WTC11 (cell line): ENCODE data around the gene FARSA. TPM values are rescaled to one million over a fixed set of nuclear protein-coding genes. Genes with fewer than 3 reads are reported as not detected.
A peak's percentile ranks its signal among the peaks of the same experiment; 100 is the strongest.

Source experiments
- ATAC-seq: fragments of 200-7000 bp; cut with Tn5 transposase; 2 replicates; pipeline ENCODE4 v1.10.0; 2021; ENCODE audit warnings: mild to moderate bottlenecking, moderate library complexity
- CTCF ChIA-PET: fragments of 300-600 bp; sonication (Branson Sonifier 250); formaldehyde crosslinking; loops from one replicate; lab custom pipeline; 2021; ENCODE audit warnings: antibody characterized with exemption; lab: Charles Lee
- POLR2A ChIA-PET: fragments of 350-600 bp; sonication (Branson Sonifier 250); formaldehyde crosslinking; loops from one replicate; lab custom pipeline; 2021; ENCODE audit warnings: antibody characterized with exemption; lab: Charles Lee
- DNase-seq: peaks from one replicate; pipeline ENCODE4 v3.0.0; 2021; ENCODE audit warnings: low spot score
- H3K27ac Mint-ChIP-seq: 2 replicates; pipeline ENCODE4 v1.8.0; 2021; ENCODE audit warnings: mixed read lengths
- H3K27me3 Mint-ChIP-seq: 2 replicates; pipeline ENCODE4 v1.8.0; 2021; ENCODE audit warnings: low read depth, mild to moderate bottlenecking, moderate library complexity, mixed read lengths
- H3K36me3 Mint-ChIP-seq: 2 replicates; pipeline ENCODE4 v1.8.0; 2021; ENCODE audit warnings: mixed read lengths
- H3K4me1 Mint-ChIP-seq: 2 replicates; pipeline ENCODE4 v1.8.0; 2022; ENCODE audit warnings: mixed read lengths
- H3K4me3 Mint-ChIP-seq: 2 replicates; pipeline ENCODE4 v1.8.0; 2021; ENCODE audit warnings: mild to moderate bottlenecking, moderate library complexity, mixed read lengths
- H3K9me3 Mint-ChIP-seq: 2 replicates; pipeline ENCODE4 v1.8.0; 2021; ENCODE audit warnings: mixed read lengths
- CBFB ChIP-seq: sonication (generic); formaldehyde crosslinking; IDR thresholded peaks from 2 replicates; pipeline ENCODE4 v1.8.1; 2022; ENCODE audit warnings: mild to moderate bottlenecking, low read depth, missing genetic modification reagents
- ETV6 ChIP-seq: sonication (generic); formaldehyde crosslinking; IDR thresholded peaks from 2 replicates; pipeline ENCODE4 v1.8.1; 2022; ENCODE audit warnings: mild to moderate bottlenecking, missing genetic modification reagents
- GABPB1 ChIP-seq: sonication (generic); formaldehyde crosslinking; IDR thresholded peaks from 2 replicates; pipeline ENCODE4 v1.8.1; 2023; ENCODE audit warnings: mild to moderate bottlenecking, missing genetic modification reagents
- JAZF1 ChIP-seq: fragments of 250-450 bp; sonication (Bioruptor Pico); IDR thresholded peaks from 2 replicates; pipeline ENCODE4 v1.9.0; 2021; ENCODE audit warnings: moderate library complexity, mild to moderate bottlenecking, inconsistent platforms
- NFATC4 ChIP-seq: fragments of 250-450 bp; sonication (Bioruptor Pico); IDR thresholded peaks from 2 replicates; pipeline ENCODE4 v1.9.0; 2021; ENCODE audit warnings: mild to moderate bottlenecking
- NFYB ChIP-seq: sonication (generic); formaldehyde crosslinking; conservative IDR thresholded peaks from 2 replicates; pipeline ENCODE4 v1.8.0; 2022; ENCODE audit warnings: low read depth, missing genetic modification reagents
- NR2C2 ChIP-seq: sonication (generic); formaldehyde crosslinking; IDR thresholded peaks from 2 replicates; pipeline ENCODE4 v1.8.0; 2022; ENCODE audit warnings: mild to moderate bottlenecking, missing genetic modification reagents
- NR3C1 ChIP-seq: sonication (generic); formaldehyde crosslinking; conservative IDR thresholded peaks from 2 replicates; pipeline ENCODE4 v1.8.1; 2023; ENCODE audit warnings: low read depth, mild to moderate bottlenecking, missing genetic modification reagents
- OVOL2 ChIP-seq: fragments of 250-450 bp; sonication (Bioruptor Pico); IDR thresholded peaks from 2 replicates; pipeline ENCODE4 v1.9.0; 2021; ENCODE audit warnings: mild to moderate bottlenecking, borderline replicate concordance
- RELA ChIP-seq: sonication (generic); formaldehyde crosslinking; IDR thresholded peaks from 2 replicates; pipeline ENCODE4 v1.8.1; 2022; ENCODE audit warnings: missing genetic modification reagents, mild to moderate bottlenecking, borderline replicate concordance
- RORB ChIP-seq: fragments of 250-450 bp; sonication (Bioruptor Pico); IDR thresholded peaks from 2 replicates; pipeline ENCODE4 v1.9.0; 2021; ENCODE audit warnings: mild to moderate bottlenecking
- SP1 ChIP-seq: sonication (generic); formaldehyde crosslinking; conservative IDR thresholded peaks from 2 replicates; pipeline ENCODE4 v1.8.1; 2022; ENCODE audit warnings: missing genetic modification reagents
- ZBTB21 ChIP-seq: sonication (generic); formaldehyde crosslinking; IDR thresholded peaks from 2 replicates; pipeline ENCODE4 v1.8.1; 2023; ENCODE audit warnings: mild to moderate bottlenecking, missing genetic modification reagents, borderline replicate concordance
- ZNF263 ChIP-seq: sonication (generic); formaldehyde crosslinking; IDR thresholded peaks from 2 replicates; pipeline ENCODE4 v1.8.1; 2022; ENCODE audit warnings: low read depth, mild to moderate bottlenecking, moderate library complexity, missing genetic modification reagents
- ZNF396 ChIP-seq: fragments of 250-450 bp; sonication (Bioruptor Pico); IDR thresholded peaks from 2 replicates; pipeline ENCODE4 v1.8.0; 2021; ENCODE audit warnings: mild to moderate bottlenecking, moderate library complexity, borderline replicate concordance
- ZNF423 ChIP-seq: fragments of 250-450 bp; sonication (Bioruptor Pico); IDR thresholded peaks from 2 replicates; pipeline ENCODE4 v2.1.2; 2022; ENCODE audit warnings: mild to moderate bottlenecking, moderate library complexity
- ZNF671 ChIP-seq: fragments of 250-450 bp; sonication (Bioruptor Pico); IDR thresholded peaks from 2 replicates; pipeline ENCODE4 v1.8.0; 2021; ENCODE audit warnings: mild to moderate bottlenecking
- total RNA-seq: library from RNA; stranded (reverse); gene quantifications from 3 replicates; pipeline ENCODE4 v1.2.3, GENCODE V29; 2021
- TF ChIP-seq, protein P1 (sequence below): sonication (generic); formaldehyde crosslinking; IDR thresholded peaks from 2 replicates; pipeline ENCODE4 v1.8.1; 2022; ENCODE audit warnings: low read depth, missing genetic modification reagents, borderline replicate concordance
- TF ChIP-seq, protein P2 (sequence below): fragments of 250-450 bp; sonication (Bioruptor Pico); IDR thresholded peaks from 2 replicates; pipeline ENCODE4 v1.8.0; 2021; ENCODE audit warnings: mild to moderate bottlenecking
- TF ChIP-seq, protein P3 (sequence below): fragments of 250-450 bp; sonication (Bioruptor Pico); IDR thresholded peaks from 2 replicates; pipeline ENCODE4 v1.9.0; 2021; ENCODE audit warnings: mild to moderate bottlenecking
- TF ChIP-seq, protein P4 (sequence below): sonication (generic); formaldehyde crosslinking; IDR thresholded peaks from 2 replicates; pipeline ENCODE4 v1.8.0; 2022; ENCODE audit warnings: mild to moderate bottlenecking, missing genetic modification reagents
- TF ChIP-seq, protein P5 (sequence below): sonication (generic); formaldehyde crosslinking; conservative IDR thresholded peaks from 2 replicates; pipeline ENCODE4 v1.8.1; 2022; ENCODE audit warnings: mild to moderate bottlenecking, missing genetic modification reagents
- TF ChIP-seq, protein P6 (sequence below): fragments of 200-600 bp; IDR thresholded peaks from 2 replicates; pipeline ENCODE4 v1.8.0; 2022; ENCODE audit warnings: antibody characterized with exemption
- TF ChIP-seq, protein P7 (sequence below): sonication (generic); formaldehyde crosslinking; conservative IDR thresholded peaks from 2 replicates; pipeline ENCODE4 v1.8.1; 2023; ENCODE audit warnings: mild to moderate bottlenecking, low read depth, missing genetic modification reagents, moderate library complexity

FARSA gene
- total RNA-seq, 1 experiment from 2014 or later: 108 TPM

DNA sequence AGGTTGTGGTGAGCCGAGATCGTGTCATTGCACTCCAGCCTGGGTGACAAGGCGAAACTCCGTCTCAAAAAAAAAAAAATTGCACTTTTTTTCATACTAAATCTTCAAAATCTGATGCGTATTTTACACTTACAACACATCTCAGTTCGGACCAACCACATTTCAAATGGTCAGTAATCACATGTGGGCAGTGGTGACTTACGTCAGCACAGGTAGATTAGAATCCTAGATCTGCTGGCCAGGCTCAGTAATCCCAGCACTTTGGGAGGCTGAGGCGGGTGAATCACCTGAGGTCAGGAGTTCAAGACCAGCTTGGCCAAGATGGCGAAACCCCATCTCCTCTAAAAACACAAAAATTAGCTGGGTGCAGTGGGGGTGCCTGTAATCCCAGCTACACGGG is 1.6 kb upstream of the FARSA start:
- ChIA-PET POLR2A (no interaction called here), CTCF (no interaction called here)
- Mint-ChIP-seq H3K36me3 (peaks cover 29% of the 10 kb centered on the region), H3K27me3 (no peaks in the 10 kb centered on the region), H3K27ac (no peak overlapping the region), H3K4me3 (no peak overlapping the region), H3K9me3 (no peaks in the 10 kb centered on the region), H3K4me1 (peaks cover 37% of the 10 kb centered on the region)
- TF ChIP-seq, protein P1, sequence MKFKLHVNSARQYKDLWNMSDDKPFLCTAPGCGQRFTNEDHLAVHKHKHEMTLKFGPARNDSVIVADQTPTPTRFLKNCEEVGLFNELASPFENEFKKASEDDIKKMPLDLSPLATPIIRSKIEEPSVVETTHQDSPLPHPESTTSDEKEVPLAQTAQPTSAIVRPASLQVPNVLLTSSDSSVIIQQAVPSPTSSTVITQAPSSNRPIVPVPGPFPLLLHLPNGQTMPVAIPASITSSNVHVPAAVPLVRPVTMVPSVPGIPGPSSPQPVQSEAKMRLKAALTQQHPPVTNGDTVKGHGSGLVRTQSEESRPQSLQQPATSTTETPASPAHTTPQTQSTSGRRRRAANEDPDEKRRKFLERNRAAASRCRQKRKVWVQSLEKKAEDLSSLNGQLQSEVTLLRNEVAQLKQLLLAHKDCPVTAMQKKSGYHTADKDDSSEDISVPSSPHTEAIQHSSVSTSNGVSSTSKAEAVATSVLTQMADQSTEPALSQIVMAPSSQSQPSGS (CRISPR knock-in tag): no peak
- no peak for TF ChIP-seq ZNF423 (CRISPR knock-in tag)
- TF ChIP-seq RELA (CRISPR knock-in tag): no peak
- no peak for TF ChIP-seq NFATC4 (CRISPR knock-in tag)
- no peak for TF ChIP-seq NFYB
- no peak for TF ChIP-seq OVOL2 (CRISPR knock-in tag)
- no peak for TF ChIP-seq JAZF1 (CRISPR knock-in tag)
- no peak for TF ChIP-seq CBFB (CRISPR knock-in tag)
- no peak for TF ChIP-seq GABPB1 (CRISPR knock-in tag)
- no peak for TF ChIP-seq NR3C1 (CRISPR knock-in tag)
- TF ChIP-seq, protein P2, sequence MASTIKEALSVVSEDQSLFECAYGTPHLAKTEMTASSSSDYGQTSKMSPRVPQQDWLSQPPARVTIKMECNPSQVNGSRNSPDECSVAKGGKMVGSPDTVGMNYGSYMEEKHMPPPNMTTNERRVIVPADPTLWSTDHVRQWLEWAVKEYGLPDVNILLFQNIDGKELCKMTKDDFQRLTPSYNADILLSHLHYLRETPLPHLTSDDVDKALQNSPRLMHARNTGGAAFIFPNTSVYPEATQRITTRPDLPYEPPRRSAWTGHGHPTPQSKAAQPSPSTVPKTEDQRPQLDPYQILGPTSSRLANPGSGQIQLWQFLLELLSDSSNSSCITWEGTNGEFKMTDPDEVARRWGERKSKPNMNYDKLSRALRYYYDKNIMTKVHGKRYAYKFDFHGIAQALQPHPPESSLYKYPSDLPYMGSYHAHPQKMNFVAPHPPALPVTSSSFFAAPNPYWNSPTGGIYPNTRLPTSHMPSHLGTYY (CRISPR knock-in tag): no peak
- TF ChIP-seq, protein P3, sequence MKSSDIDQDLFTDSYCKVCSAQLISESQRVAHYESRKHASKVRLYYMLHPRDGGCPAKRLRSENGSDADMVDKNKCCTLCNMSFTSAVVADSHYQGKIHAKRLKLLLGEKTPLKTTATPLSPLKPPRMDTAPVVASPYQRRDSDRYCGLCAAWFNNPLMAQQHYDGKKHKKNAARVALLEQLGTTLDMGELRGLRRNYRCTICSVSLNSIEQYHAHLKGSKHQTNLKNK (CRISPR knock-in tag): no peak
- TF ChIP-seq, protein P4, sequence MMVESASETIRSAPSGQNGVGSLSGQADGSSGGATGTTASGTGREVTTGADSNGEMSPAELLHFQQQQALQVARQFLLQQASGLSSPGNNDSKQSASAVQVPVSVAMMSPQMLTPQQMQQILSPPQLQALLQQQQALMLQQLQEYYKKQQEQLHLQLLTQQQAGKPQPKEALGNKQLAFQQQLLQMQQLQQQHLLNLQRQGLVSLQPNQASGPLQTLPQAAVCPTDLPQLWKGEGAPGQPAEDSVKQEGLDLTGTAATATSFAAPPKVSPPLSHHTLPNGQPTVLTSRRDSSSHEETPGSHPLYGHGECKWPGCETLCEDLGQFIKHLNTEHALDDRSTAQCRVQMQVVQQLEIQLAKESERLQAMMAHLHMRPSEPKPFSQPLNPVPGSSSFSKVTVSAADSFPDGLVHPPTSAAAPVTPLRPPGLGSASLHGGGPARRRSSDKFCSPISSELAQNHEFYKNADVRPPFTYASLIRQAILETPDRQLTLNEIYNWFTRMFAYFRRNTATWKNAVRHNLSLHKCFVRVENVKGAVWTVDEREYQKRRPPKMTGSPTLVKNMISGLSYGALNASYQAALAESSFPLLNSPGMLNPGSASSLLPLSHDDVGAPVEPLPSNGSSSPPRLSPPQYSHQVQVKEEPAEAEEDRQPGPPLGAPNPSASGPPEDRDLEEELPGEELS (CRISPR knock-in tag): no peak
- DNase-seq: no peak
- ATAC-seq: no peak

DNA sequence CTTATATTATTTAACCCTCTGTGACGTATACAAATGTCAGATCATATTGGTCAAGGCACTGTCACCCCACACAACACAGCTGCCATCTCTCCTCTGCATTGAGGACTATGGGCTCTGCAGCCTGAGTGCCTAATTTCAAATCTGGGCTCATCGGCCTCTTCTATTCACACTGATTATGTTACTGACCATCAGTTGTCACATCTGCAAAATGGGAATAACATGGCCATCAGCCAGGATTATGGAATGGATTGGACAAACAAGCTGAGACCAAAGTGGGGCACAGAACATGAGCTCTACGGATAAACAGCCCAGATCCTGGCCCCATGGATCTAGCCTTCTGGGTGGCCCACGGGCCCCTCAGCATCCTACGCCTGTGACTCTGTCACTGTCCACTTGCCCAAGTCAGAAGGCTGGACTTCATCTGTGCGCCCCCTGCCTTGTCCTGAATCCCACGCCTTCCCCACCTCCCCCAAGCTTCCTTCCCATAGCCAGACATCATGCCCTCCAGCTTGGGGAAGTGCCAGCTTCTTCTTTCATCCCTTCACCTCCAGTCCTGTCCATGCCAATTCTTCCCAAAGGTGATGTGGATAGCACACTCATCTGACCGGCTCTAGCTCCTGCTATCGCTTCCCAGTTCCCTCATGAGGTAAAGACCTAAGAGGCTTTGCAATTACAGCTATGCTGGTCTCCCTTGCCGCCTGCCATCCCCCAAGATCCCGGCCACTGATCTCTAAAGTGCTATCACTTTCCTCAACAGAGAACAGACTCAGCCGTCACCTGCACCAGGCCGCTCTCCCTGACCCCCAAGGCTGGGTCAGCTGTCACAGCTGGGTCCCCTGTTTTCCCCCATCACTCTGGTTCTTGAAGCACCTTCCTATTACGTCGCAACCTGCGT is 872 bp downstream of the FARSA start:
- peak overlapping the region; percentile 99 for H3K4me3 Mint-ChIP-seq
- no peaks in the 10 kb centered on the region for H3K27me3 Mint-ChIP-seq
- no peaks in the 10 kb centered on the region for H3K9me3 Mint-ChIP-seq
- H3K27ac Mint-ChIP-seq: peak overlapping the region; percentile 89
- H3K4me1 Mint-ChIP-seq: peaks cover 27% of the 10 kb centered on the region
- peaks cover 29% of the 10 kb centered on the region for H3K36me3 Mint-ChIP-seq
- DNase-seq (no peak), ATAC-seq (no peak)
- ChIA-PET POLR2A (interaction anchor here (1.0 to 2.1 kb wide), 3 partner anchors 14 to 48 kb away, joined by 3 to 12 read pairs (median 3); partner anchors contain the start of gene GCDH), CTCF (interaction anchor here (1.2 to 2.7 kb wide), 5 partner anchors 33 to 169 kb away, joined by 3 to 20 read pairs (median 4); no protein-coding TSS in a partner anchor)
- no peak for TF ChIP-seq CBFB (CRISPR knock-in tag)
- TF ChIP-seq SP1: no peak
- TF ChIP-seq RORB (CRISPR knock-in tag): no peak
- no peak for TF ChIP-seq ZBTB21
- no peak for TF ChIP-seq ETV6
- TF ChIP-seq, protein P3 (CRISPR knock-in tag): no peak
- TF ChIP-seq NR2C2 (CRISPR knock-in tag): no peak
- TF ChIP-seq, protein P5, sequence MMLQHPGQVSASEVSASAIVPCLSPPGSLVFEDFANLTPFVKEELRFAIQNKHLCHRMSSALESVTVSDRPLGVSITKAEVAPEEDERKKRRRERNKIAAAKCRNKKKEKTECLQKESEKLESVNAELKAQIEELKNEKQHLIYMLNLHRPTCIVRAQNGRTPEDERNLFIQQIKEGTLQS (CRISPR knock-in tag): no peak
- TF ChIP-seq, protein P6, sequence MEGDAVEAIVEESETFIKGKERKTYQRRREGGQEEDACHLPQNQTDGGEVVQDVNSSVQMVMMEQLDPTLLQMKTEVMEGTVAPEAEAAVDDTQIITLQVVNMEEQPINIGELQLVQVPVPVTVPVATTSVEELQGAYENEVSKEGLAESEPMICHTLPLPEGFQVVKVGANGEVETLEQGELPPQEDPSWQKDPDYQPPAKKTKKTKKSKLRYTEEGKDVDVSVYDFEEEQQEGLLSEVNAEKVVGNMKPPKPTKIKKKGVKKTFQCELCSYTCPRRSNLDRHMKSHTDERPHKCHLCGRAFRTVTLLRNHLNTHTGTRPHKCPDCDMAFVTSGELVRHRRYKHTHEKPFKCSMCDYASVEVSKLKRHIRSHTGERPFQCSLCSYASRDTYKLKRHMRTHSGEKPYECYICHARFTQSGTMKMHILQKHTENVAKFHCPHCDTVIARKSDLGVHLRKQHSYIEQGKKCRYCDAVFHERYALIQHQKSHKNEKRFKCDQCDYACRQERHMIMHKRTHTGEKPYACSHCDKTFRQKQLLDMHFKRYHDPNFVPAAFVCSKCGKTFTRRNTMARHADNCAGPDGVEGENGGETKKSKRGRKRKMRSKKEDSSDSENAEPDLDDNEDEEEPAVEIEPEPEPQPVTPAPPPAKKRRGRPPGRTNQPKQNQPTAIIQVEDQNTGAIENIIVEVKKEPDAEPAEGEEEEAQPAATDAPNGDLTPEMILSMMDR: no peak
- TF ChIP-seq, protein P7, sequence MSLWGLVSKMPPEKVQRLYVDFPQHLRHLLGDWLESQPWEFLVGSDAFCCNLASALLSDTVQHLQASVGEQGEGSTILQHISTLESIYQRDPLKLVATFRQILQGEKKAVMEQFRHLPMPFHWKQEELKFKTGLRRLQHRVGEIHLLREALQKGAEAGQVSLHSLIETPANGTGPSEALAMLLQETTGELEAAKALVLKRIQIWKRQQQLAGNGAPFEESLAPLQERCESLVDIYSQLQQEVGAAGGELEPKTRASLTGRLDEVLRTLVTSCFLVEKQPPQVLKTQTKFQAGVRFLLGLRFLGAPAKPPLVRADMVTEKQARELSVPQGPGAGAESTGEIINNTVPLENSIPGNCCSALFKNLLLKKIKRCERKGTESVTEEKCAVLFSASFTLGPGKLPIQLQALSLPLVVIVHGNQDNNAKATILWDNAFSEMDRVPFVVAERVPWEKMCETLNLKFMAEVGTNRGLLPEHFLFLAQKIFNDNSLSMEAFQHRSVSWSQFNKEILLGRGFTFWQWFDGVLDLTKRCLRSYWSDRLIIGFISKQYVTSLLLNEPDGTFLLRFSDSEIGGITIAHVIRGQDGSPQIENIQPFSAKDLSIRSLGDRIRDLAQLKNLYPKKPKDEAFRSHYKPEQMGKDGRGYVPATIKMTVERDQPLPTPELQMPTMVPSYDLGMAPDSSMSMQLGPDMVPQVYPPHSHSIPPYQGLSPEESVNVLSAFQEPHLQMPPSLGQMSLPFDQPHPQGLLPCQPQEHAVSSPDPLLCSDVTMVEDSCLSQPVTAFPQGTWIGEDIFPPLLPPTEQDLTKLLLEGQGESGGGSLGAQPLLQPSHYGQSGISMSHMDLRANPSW: no peak
- no peak for TF ChIP-seq ZNF671
- TF ChIP-seq ZNF396 (CRISPR knock-in tag): no peak
- TF ChIP-seq ZNF263 (CRISPR knock-in tag): no peak
